Sigmoid colon (tissue), 4 donors: Measurements from ENCODE around the gene ZNF223.

Experiments
- POLR2AphosphoS5 ChIP-seq, 4 donors: sonication (generic); formaldehyde crosslinking; IDR thresholded peaks; one replicate each; pipeline ENCODE4 v1.6.1; 2017; ENCODE audit warnings: antibody characterized with exemption in 4 of 4
- TF ChIP-seq, protein P1 (sequence below), 4 experiments: fragments of 450-650 bp in 3 of 4; fragments of 200-600 bp in 1 of 4; IDR thresholded peaks; one replicate each; pipeline ENCODE4 v1.5.1; 2016 to 2019; ENCODE audit warnings: antibody characterized with exemption in 4 of 4, mild to moderate bottlenecking in 3 of 4, moderate library complexity in 2 of 4

DNA sequence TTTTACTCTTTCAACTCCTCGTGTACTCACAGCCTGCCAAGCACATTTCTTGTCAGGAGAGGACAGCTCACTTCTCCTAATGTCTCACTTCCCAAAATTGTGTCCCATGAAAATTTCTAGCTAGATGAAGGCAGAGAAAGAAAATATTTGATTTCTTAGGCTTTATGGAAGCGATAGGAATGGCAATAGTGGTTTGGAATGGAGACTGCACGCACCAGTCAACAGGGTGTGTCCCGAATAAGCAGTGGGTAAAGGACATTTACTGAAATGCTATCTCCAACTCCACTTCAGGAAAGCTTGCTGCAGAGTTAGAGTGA, 27.0 kb upstream of the ZNF223 start:
- TF ChIP-seq POLR2AphosphoS5 (IDR thresholded peaks at IDR 0.05) = no peak
- TF ChIP-seq, protein P1, sequence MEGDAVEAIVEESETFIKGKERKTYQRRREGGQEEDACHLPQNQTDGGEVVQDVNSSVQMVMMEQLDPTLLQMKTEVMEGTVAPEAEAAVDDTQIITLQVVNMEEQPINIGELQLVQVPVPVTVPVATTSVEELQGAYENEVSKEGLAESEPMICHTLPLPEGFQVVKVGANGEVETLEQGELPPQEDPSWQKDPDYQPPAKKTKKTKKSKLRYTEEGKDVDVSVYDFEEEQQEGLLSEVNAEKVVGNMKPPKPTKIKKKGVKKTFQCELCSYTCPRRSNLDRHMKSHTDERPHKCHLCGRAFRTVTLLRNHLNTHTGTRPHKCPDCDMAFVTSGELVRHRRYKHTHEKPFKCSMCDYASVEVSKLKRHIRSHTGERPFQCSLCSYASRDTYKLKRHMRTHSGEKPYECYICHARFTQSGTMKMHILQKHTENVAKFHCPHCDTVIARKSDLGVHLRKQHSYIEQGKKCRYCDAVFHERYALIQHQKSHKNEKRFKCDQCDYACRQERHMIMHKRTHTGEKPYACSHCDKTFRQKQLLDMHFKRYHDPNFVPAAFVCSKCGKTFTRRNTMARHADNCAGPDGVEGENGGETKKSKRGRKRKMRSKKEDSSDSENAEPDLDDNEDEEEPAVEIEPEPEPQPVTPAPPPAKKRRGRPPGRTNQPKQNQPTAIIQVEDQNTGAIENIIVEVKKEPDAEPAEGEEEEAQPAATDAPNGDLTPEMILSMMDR (IDR thresholded peaks at IDR 0.05) = no peak
